GM18508 (cell line): ENCODE results near the gene PRPF4.

ENCODE experiments used
- ATAC-seq: cut with Tn5 transposase; IDR thresholded peaks from one replicate; pipeline ENCODE4 v1.9.1; 2021; ENCODE audit warnings: moderate number of reproducible peaks; ENCODE audit not compliant: insufficient read depth, unreplicated experiment

Gene PRPF4

DNA sequence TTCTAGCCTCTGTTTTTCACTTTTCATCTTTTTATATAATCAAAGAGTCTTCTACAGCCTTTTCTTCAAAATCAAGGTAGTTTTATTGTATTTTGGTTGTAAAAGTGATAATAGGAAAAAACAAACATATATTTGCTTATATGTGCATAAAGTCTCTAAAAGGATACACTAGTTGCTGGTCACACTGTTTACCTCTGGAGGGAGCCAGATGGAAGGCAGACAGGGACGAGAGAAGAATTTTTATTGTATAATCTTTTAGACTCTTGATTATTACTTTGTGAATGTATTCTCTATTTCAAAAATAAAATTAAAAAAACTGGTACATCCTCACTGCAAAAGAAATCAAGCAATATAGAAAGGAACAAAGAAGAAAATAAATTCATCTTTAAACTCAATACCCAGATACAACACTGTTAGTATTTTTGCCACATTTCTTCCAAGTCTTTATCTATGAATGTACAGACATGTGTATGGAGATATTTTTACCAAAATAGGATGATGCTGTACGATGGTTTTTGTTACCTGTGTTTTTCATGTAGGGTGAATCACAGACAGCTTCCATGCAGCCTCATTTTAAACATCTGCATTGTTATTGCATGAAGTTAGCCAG, 33.9 kb downstream of the PRPF4 start:
- ATAC-seq: no peak

DNA sequence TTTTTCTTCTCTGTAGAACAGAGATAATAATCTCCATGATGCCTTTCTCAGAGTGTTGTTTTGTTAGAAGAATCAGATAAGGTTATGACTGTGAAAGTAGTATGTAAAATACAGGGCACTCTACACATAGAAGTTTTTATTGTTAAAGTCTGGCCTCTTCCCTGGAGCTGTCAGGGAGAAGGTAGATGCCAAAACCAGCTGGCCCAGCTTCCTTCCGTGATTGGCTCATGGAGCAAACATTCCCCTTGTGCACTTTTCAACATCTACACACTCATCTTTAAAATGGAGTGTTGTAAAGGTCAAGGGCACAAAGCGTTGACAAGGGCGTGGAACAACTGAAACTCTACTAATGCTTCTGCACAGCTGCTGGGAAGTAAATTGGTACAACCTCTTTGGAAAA, 35.1 kb downstream of the PRPF4 start:
- no peak for ATAC-seq

DNA sequence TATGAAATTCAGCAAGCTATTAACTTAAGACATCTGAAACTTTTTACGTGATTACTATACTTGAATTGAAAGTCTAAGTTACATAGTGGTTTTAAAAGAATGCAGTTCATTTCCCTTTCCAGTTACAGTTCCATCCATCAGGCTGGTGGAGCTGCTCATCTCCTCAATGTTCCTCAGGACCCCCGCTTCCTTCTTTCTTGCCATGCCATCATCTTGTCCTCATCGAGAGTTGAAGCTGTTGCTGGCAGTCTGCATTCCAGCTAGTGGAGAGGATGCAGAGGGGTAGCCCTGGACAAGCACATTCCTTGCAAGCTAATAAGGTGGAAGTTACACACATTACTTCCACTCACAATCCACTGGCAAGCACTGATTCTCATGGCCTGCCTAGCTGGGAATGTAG, 36.5 kb downstream of the PRPF4 start:
- no peak for ATAC-seq

DNA sequence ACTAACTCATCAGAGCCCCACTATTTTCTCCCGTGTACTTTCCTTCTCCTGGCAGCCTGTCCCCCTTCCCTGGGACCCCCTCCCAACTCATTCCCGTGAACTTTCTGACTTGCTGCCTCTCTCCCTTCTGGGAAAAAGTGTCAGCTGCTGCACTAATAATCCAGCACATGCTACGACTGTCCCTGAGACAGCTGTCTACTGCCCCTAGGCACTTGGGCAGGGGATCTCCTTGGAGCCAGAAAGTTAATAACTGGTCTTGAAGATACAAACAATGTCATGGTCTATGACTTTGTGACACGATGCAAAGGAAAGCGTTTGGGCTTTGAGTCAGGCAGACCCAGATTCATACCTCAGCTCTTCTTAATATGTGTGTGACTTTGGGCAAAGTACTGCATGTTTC, 37.8 kb downstream of the PRPF4 start:
- no peak for ATAC-seq

DNA sequence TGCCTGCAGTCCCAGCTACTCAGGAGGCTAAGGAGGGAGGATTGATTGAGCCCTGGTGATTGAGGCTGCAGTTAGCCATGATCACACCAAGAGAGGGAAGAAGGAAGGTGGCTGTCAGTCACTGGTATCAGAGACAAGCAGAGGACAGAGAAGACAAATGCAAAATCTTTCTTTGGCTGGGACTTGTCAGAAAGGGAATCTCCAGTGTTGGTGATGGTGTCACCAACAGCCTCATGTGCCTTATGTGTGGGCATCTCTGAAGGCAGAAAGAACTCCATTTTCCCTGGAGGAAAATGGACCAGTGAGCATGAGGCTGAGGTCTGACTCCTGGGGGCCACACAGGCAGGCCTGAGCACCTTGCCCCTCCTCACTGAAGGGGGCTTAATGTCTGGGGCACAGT, 39.8 kb downstream of the PRPF4 start:
- no peak for ATAC-seq

DNA sequence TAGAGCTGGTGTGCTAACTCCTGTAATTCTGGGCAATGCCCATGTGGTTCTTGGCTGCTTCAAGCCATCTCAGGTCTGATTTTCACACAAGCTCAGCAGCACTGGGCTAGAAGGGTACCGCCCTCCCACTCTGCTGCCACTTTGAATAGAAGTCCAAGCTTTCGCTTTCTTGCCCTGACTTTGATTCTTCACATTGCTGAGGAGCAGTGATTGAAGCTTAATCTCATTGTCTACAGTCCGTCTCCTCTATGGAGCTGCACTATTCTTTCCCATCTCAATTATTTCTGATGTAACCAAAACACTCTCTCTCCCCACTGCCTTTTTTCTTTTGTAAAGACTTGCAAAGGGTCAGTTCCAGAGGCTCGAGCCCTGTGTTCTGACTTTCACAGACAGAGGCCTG, 40.6 kb downstream of the PRPF4 start:
- ATAC-seq: no peak

DNA sequence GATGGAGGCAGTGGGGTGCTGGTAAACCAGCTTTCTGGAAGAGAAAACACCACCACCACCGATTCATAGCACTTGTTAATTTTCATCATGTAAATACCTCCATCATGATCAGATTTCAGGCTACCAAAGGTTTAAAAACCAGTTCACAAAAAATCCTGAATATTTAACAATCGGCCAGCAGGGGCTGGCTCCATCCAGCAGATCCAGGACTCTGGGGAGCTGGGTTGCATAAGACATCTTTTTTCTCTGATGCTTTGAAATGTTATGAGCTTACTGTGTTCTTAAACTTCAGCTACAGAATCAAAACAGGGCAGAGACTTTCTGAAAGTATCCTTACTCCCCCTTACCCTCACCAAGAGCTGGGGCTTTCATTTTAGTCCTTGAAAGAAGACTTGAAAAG, 42.3 kb downstream of the PRPF4 start:
- ATAC-seq: no peak

DNA sequence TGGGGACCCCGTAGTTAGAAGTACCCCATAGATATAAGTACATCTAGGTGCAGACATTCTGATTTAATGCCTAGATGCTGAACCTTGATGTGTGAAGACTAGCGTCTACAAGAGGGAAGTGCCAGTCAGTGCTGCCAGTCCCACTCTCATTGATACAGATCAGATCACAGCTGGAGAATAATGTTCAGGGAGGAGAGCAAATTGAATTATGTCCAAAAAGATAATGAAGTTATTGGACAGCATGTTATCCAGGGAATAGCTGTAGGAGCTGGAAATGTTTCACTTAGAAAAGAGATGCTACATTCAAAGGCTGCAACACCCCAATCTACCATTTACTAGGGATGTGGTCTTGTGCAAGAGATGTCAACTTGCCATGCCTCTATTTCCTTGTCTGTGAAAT, 43.6 kb downstream of the PRPF4 start:
- ATAC-seq: no peak

DNA sequence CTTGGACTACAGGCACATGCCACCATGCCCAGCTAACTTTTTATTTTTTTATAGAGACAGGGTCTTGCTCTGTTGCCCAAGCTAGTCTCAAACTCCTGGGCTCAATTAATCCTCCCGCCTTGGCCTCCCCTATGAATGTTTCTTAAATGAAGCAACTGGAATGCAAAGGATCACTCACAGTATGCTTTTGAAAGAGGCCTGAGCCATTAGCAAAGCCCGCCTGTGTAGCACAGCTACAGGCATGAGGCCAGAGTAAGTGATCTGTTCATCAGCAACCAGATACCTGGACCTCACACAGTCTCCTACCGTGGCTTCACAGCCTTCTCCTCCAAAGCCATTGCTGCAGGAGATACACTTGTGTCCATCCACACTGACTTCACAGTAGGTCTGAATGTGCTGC, 44.6 kb downstream of the PRPF4 start:
- ATAC-seq: no peak

DNA sequence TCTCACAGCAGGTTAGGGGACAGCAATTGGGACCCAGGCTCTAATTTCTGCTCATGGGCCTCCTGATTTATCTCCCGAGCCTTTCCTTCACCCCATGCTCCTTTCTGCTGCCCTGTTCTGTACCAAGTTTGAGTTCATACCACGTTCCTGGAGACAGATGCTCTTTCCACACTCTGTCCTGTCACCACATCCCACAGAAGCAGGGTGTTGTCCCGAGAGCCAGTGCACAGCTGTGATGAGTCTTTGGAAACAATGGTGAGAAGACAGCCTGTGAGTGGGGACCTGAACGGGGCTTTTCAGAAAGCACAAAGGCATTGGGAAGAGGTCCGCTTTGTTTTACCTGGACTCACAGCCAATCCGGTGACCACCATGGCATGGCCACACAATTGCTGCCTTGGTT, 47.2 kb downstream of the PRPF4 start:
- no peak for ATAC-seq

DNA sequence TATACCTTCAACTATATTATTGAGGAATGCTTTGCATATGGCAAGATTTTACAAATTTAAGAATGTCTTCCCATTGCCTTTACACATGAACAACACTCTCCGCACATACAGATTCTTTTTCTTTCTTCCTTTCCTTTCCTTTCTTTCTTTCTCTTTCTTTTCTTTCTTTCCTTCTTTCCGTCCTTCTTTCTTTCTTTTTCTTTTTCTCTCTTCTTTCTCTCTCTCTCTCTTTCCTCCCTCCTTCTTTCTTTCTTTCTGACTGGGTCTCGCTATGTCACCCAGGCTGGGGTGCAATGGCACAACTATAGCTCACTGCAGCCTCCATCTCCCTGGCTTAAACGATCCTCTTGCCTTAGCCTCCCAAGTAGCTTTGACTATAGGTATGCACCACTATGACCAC, 50.8 kb downstream of the PRPF4 start:
- no peak for ATAC-seq

DNA sequence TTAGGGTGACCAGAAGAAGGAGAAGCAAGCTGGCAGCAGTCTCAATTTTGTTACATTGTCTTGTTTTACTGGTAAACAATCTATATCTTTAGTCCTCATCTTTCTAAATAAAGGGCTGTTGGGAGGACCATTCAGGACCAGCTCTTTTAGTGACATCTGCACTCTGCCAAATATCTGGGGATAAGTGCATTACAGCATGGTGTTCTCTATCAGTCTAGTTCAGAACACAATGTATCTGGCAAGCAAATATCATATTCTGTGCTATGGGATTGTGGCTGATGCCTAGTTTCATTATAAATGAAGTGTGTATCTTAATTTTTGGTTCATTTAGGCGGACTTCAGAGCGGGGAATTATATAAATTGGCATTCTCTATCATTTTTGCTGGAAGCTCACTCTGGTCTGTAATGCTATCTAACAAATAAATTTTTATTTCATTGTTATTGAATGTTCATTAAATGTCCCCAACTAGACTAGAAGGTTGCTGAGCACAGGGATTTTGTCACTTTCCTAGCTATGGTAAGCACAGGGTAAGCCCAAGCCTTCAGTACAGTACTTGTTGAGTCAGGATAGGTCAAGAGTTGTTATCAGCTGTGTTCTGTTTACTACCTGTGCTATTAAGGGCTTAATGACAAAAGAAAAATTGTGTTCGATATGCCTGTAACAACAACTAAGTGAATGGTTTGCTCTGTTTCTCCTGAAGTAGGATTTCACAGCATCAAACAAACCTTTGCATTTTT, 52.8 kb downstream of the PRPF4 start:
- no peak for ATAC-seq

DNA sequence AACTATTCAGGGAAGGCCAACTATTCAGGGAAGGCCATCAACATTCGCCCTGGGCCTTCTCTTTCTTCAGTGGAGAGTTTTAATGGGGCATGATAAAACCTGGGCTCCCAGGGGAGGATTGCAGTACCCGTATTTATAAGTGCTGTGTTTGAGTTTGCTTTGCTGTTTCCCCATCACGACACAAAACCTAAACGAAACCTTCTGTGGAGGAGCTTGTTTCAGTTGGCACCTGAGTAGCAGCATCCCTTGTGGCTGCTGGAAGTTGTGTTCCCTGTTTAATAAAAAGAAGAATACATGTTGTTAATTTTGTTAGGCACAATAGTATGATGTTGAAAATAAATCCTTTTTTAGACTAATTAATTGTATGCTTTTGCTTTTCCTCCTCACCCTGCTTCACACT, 56.3 kb downstream of the PRPF4 start:
- no peak for ATAC-seq

DNA sequence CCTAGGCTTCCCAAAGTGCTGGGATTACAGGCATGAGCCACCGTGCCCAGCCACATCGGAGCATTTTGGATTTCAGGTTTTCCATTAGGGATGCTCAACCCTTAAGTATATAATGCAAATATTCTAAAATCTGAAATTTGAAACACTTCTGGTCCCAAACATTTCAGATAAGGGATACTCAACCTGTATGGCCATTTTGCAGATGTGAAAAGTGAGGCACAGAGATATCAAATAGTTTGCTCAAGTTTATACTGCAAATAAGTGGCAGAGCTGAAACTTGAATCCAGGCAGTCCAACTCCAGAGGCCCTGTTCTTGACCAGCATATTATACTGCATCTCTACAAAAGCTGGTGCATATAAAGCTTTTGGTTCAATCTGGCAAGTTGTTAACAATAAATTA, 62.3 kb downstream of the PRPF4 start:
- no peak for ATAC-seq

DNA sequence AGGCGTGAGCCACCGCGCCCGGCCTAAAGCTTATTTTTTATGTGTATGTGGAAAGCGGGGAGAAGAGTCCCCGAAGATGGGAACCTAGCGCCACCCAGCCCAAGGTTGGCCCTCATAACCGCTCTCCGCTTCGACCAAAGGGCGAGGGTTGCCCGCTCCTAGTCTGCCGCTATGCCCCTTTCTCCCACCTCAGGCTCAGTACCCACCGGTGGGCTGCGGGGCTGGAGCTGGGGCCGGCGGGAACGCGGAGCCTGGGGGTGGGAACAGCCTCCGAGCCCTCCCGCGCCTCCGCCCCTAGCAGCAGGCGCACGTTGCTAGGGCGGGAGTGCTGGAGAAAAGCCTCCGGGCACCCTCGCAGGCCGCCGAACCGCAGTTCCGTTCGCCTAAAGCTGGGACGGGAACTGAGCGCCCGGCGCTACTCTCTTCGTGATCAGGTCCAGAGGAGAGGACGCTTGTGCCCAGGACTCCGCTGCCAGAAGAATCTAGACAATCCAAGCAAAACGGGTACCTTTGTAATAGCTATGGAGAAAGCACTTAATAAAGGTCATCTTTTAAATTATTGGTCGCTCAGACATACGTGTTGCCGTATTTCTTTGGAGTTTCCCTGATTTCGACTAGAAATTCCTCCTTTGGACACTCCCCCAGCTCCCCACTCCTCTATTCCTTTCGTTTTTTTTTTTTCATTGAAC, 64.7 kb downstream of the PRPF4 start, which contains the start of gene WDR31:
Gene WDR31, minus strand, starts transcription at position 265 of the 689 bp plus-strand sequence. CDS start 8,253 bp downstream, outside the sequence.
- ATAC-seq: peak; percentile 80

DNA sequence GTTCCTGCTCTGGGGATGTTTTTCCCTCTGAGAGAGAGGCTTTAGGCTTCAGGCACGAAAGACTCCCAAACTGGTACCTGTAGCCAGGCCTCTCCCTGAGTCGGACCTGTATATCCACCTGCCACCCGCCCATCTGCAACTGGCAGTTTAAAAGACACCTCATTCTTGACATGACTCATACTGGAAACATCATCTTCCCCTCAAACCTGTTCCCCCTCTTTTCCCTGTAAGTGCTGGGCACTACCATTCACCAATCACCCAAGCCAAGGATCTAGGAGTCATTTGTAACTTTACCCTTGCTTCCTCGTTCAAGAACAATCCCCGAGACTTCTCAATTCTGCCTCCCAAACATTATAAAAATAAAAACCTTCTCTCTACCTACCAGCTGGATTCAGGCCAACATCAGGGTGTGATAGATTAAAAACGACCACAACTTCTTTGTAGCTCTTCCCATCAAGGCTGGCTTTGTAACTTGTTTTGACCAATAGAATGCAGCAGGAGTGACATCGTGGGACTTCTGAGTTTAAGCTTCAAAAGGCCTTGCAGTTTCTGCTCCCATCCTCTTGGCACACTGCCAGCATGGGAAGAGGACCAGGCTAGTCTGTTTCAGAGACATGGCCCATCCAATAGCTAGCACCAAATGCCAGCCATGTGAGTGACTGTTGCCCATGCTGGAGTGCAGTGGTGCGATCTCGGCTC, 66.4 kb downstream of the PRPF4 start:
- ATAC-seq: no peak
